Activated CD4-positive, alpha-beta T cell treated with anti-CD3 and anti-CD28 coated beads for 4 hours (primary cell): ENCODE data around the gene FOXJ1.
A peak's percentile ranks its signal among the peaks of the same experiment; 100 is the strongest.

Source experiments
- DNase-seq, 2 donors: peaks; one replicate each; pipeline ENCODE4 v3.0.0-alpha.2; 2020

FOXJ1 gene

GRCh38 chr17:76160896-76161528, 20.0 kb upstream of the FOXJ1 start:
- no peak for DNase-seq

GRCh38 chr17:76159157-76159556, 18.1 kb upstream of the FOXJ1 start:
- DNase-seq = no peak

GRCh38 chr17:76157759-76158158, 16.7 kb upstream of the FOXJ1 start:
- no peak for DNase-seq

GRCh38 chr17:76156662-76156991, 15.6 kb upstream of the FOXJ1 start:
- no peak for DNase-seq

- no peak for DNase-seq
These were observed 15.1 kb upstream of the FOXJ1 start for GRCh38 chr17:76155988-76156661.

GRCh38 chr17:76154936-76155845, 14.1 kb upstream of the FOXJ1 start:
- DNase-seq = no peak

- no peak for DNase-seq
These were observed 13.2 kb upstream of the FOXJ1 start for GRCh38 chr17:76154292-76154691.

GRCh38 chr17:76153640-76154039, 12.6 kb upstream of the FOXJ1 start:
- no peak for DNase-seq

GRCh38 chr17:76153202-76153601, 12.2 kb upstream of the FOXJ1 start:
- DNase-seq = no peak

- DNase-seq = no peak
These were observed 11.5 kb upstream of the FOXJ1 start for GRCh38 chr17:76152591-76152990.

- DNase-seq = no peak
These were observed 10.9 kb upstream of the FOXJ1 start for GRCh38 chr17:76151896-76152454.

GRCh38 chr17:76150712-76151622, 9.9 kb upstream of the FOXJ1 start:
- no peak for DNase-seq

GRCh38 chr17:76149214-76149613, 8.2 kb upstream of the FOXJ1 start:
- DNase-seq = no peak

GRCh38 chr17:76148015-76148326, 6.9 kb upstream of the FOXJ1 start:
- DNase-seq = no peak

GRCh38 chr17:76147211-76148014, 6.4 kb upstream of the FOXJ1 start:
- no peak for DNase-seq

- DNase-seq = no peak
These were observed 5.2 kb upstream of the FOXJ1 start for GRCh38 chr17:76146053-76146851.

- DNase-seq = peak; percentile 42 to 47
These were observed 4.4 kb upstream of the FOXJ1 start for GRCh38 chr17:76145231-76146052.

- DNase-seq = no peak
These were observed 1.6 kb upstream of the FOXJ1 start for GRCh38 chr17:76142585-76143041.

GRCh38 chr17:76142039-76142584, 1.1 kb upstream of the FOXJ1 start:
- DNase-seq = no peak
